WTC11 (cell line): Measurements from ENCODE around the gene ZNF394.

Experiments used
- TF ChIP-seq, protein P1 (sequence below): fragments of 200-600 bp; IDR thresholded peaks from 2 replicates; pipeline ENCODE4 v1.8.0; 2022; ENCODE audit warnings: antibody characterized with exemption
- TF ChIP-seq, protein P2 (sequence below): sonication (generic); formaldehyde crosslinking; IDR thresholded peaks from 2 replicates; pipeline ENCODE4 v1.8.0; 2022; ENCODE audit warnings: mild to moderate bottlenecking, missing genetic modification reagents
- TF ChIP-seq, protein P3 (sequence below): sonication (generic); formaldehyde crosslinking; IDR thresholded peaks from 2 replicates; pipeline ENCODE4 v1.8.1; 2022; ENCODE audit warnings: missing genetic modification reagents, borderline replicate concordance

DNA sequence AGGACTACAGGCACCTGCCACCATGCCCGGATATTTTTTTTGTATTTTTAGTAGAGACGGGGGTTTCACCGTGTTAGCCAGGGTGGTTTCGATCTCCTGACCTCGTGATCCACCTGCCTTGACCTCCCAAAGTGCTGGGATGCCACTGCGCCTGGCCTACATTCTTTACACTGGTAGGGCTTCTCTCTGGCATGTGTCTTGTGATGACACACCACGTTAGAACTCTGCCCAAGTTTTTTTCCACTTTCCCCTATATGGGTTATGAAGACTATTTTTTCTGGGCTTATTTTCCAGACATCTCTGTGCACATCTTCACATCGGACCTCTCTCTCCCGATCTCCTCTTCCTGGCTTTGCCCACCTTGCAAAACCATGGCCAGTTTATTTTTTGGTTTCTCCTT lies 41.1 kb upstream of the ZNF394 start:
- TF ChIP-seq, protein P1, sequence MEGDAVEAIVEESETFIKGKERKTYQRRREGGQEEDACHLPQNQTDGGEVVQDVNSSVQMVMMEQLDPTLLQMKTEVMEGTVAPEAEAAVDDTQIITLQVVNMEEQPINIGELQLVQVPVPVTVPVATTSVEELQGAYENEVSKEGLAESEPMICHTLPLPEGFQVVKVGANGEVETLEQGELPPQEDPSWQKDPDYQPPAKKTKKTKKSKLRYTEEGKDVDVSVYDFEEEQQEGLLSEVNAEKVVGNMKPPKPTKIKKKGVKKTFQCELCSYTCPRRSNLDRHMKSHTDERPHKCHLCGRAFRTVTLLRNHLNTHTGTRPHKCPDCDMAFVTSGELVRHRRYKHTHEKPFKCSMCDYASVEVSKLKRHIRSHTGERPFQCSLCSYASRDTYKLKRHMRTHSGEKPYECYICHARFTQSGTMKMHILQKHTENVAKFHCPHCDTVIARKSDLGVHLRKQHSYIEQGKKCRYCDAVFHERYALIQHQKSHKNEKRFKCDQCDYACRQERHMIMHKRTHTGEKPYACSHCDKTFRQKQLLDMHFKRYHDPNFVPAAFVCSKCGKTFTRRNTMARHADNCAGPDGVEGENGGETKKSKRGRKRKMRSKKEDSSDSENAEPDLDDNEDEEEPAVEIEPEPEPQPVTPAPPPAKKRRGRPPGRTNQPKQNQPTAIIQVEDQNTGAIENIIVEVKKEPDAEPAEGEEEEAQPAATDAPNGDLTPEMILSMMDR = no peak
- TF ChIP-seq, protein P2, sequence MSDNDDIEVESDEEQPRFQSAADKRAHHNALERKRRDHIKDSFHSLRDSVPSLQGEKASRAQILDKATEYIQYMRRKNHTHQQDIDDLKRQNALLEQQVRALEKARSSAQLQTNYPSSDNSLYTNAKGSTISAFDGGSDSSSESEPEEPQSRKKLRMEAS = no peak
- TF ChIP-seq, protein P3, sequence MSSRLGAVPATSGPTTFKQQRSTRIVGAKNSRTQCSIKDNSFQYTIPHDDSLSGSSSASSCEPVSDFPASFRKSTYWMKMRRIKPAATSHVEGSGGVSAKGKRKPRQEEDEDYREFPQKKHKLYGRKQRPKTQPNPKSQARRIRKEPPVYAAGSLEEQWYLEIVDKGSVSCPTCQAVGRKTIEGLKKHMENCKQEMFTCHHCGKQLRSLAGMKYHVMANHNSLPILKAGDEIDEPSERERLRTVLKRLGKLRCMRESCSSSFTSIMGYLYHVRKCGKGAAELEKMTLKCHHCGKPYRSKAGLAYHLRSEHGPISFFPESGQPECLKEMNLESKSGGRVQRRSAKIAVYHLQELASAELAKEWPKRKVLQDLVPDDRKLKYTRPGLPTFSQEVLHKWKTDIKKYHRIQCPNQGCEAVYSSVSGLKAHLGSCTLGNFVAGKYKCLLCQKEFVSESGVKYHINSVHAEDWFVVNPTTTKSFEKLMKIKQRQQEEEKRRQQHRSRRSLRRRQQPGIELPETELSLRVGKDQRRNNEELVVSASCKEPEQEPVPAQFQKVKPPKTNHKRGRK (CRISPR knock-in tag) = no peak
